IMR-90 (cell line): ENCODE measurements around the gene LYPD4. TPM values are rescaled to one million over a fixed set of nuclear protein-coding genes. Genes with fewer than 3 reads are reported as not detected.
A peak's percentile ranks its signal among the peaks of the same experiment; 100 is the strongest.

ENCODE experiments used
- ATAC-seq: fragments of 200-7000 bp; cut with Tn5 transposase; 2 replicates; pipeline ENCODE4 v1.9.1; 2020; ENCODE audit warnings: low read depth, mild to moderate bottlenecking, moderate library complexity
- BruUV-seq: library from RNA; stranded (reverse); fragments of 400-500 nt; replicated peaks from 2 replicates; lab custom pipeline; 2021; lab: Mats Ljungman, UMichigan
- CTCF ChIA-PET: fragments of 300-600 bp; formaldehyde crosslinking; extraction: SDS; loops from one replicate; lab custom pipeline; 2021; ENCODE audit warnings: antibody characterized with exemption; lab: Yijun Ruan, JAX
- POLR2A ChIA-PET: fragments of 300-600 bp; sonication (Branson Sonifier 250); formaldehyde crosslinking; loops from one replicate; lab custom pipeline; 2022; ENCODE audit warnings: antibody characterized with exemption; ENCODE audit not compliant: unreplicated experiment; lab: Charles Lee
- DNase-seq: peaks from one replicate; pipeline ENCODE4 v3.0.0; 2013
- H2AFZ ChIP-seq: replicated peaks from 2 replicates; pipeline ENCODE3; 2013; ENCODE audit warnings: low read length, mild to moderate bottlenecking; ENCODE audit not compliant: poor library complexity
- H2AK5ac ChIP-seq: 2 replicates; pipeline ENCODE4 v1.6.1; 2013; ENCODE audit warnings: low read depth, low read length, inconsistent platforms
- H2AK9ac ChIP-seq: replicated peaks from 2 replicates; pipeline ENCODE3; 2013; ENCODE audit warnings: mild to moderate bottlenecking, low read depth, low read length, moderate library complexity; ENCODE audit not compliant: poor library complexity
- H2BK120ac ChIP-seq: 2 replicates; pipeline ENCODE4 v1.6.1; 2013; ENCODE audit warnings: low read depth, low read length, inconsistent platforms
- H2BK15ac ChIP-seq: 3 replicates; pipeline ENCODE4 v1.6.1; 2013; ENCODE audit warnings: low read depth, low read length, inconsistent platforms
- H2BK20ac ChIP-seq: 2 replicates; pipeline ENCODE4 v1.6.1; 2013; ENCODE audit warnings: low read depth, mild to moderate bottlenecking, inconsistent platforms, low read length, moderate library complexity
- H2BK5ac ChIP-seq: 2 replicates; pipeline ENCODE4 v1.6.1; 2013; ENCODE audit warnings: mild to moderate bottlenecking, low read depth, low read length, inconsistent platforms; ENCODE audit not compliant: poor library complexity, severe bottlenecking
- H3K14ac ChIP-seq: replicated peaks from 2 replicates; pipeline ENCODE4 v1.6.1; 2013; ENCODE audit warnings: low read depth, low read length, inconsistent platforms
- H3K18ac ChIP-seq: 2 replicates; pipeline ENCODE4 v1.6.1; 2013; ENCODE audit warnings: low read depth, low read length, control low read depth
- H3K23ac ChIP-seq: 2 replicates; pipeline ENCODE4 v1.6.1; 2013; ENCODE audit warnings: low read depth, low read length, inconsistent platforms
- H3K27ac ChIP-seq: 2 replicates; pipeline ENCODE4 v1.5.1; 2013; ENCODE audit warnings: mild to moderate bottlenecking, control low read depth, low read length; ENCODE audit not compliant: insufficient read depth
- H3K27me3 ChIP-seq: 2 replicates; pipeline ENCODE4 v1.6.1; 2013; ENCODE audit warnings: low read length; ENCODE audit not compliant: control insufficient read depth, insufficient read depth
- H3K36me3 ChIP-seq: 2 replicates; pipeline ENCODE4 v1.6.1; 2013; ENCODE audit warnings: low read length, mixed read lengths; ENCODE audit not compliant: control insufficient read depth, insufficient read depth
- H3K4ac ChIP-seq: 2 replicates; pipeline ENCODE4 v1.6.1; 2013; ENCODE audit warnings: low read depth, low read length, inconsistent platforms
- H3K4me1 ChIP-seq: 2 replicates; pipeline ENCODE4 v1.6.1; 2013; ENCODE audit warnings: low read length, mixed read lengths; ENCODE audit not compliant: control insufficient read depth, insufficient read depth
- H3K4me2 ChIP-seq: 2 replicates; pipeline ENCODE4 v1.6.1; 2013; ENCODE audit warnings: low read depth, mild to moderate bottlenecking, control low read depth, low read length, moderate library complexity
- H3K4me3 ChIP-seq: 2 replicates; pipeline ENCODE4 v1.5.1; 2013; ENCODE audit warnings: low read depth, mild to moderate bottlenecking, control low read depth, low read length, moderate library complexity; ENCODE audit not compliant: insufficient read depth
- H3K56ac ChIP-seq: 2 replicates; pipeline ENCODE4 v1.6.1; 2013; ENCODE audit warnings: low read length, inconsistent platforms; ENCODE audit not compliant: insufficient read depth; ENCODE audit errors: extremely low read depth
- H3K79me1 ChIP-seq, 2 experiments: 2 replicates each; pipeline ENCODE4 v1.6.1; 2013; ENCODE audit warnings: low read length in 2 of 2, inconsistent platforms in 1 of 2, low read depth in 1 of 2
- H3K9ac ChIP-seq: 2 replicates; pipeline ENCODE4 v1.6.1; 2013; ENCODE audit warnings: low read depth, low read length, control low read depth
- H3K9me1 ChIP-seq: 2 replicates; pipeline ENCODE4 v1.6.1; 2013; ENCODE audit warnings: low read length, inconsistent platforms; ENCODE audit not compliant: insufficient read depth
- H3K9me3 ChIP-seq: 2 replicates; pipeline ENCODE4 v1.6.1; 2013; ENCODE audit warnings: low read length; ENCODE audit not compliant: control insufficient read depth, insufficient read depth
- H4K20me1 ChIP-seq: 2 replicates; pipeline ENCODE4 v1.6.1; 2013; ENCODE audit warnings: low read length, inconsistent platforms; ENCODE audit not compliant: insufficient read depth
- H4K5ac ChIP-seq: 2 replicates; pipeline ENCODE4 v1.6.1; 2013; ENCODE audit warnings: mild to moderate bottlenecking, low read depth, low read length, control low read depth
- H4K8ac ChIP-seq, 2 experiments: 2 replicates each; pipeline ENCODE4 v1.6.1; 2013; ENCODE audit warnings: low read depth in 2 of 2, low read length in 2 of 2, control low read depth in 1 of 2, inconsistent platforms in 1 of 2
- H4K91ac ChIP-seq: 2 replicates; pipeline ENCODE4 v1.6.1; 2013; ENCODE audit warnings: low read depth, low read length, inconsistent platforms; ENCODE audit not compliant: insufficient read depth
- BHLHE40 ChIP-seq: fragments of 150-350 bp; IDR thresholded peaks from 2 replicates; pipeline ENCODE4 v1.6.1; 2016; ENCODE audit warnings: mild to moderate bottlenecking, low read depth, low read length
- CHD1 ChIP-seq: IDR thresholded peaks from 2 replicates; pipeline ENCODE4 v1.6.1; 2012; ENCODE audit warnings: low read depth, low read length, improper control_type of control experiment
- ELK1 ChIP-seq: fragments of 150-350 bp; IDR thresholded peaks from 2 replicates; pipeline ENCODE4 v1.6.1; 2016; ENCODE audit warnings: low read depth, mild to moderate bottlenecking, low read length, moderate library complexity, borderline replicate concordance
- MAZ ChIP-seq: IDR thresholded peaks from 2 replicates; pipeline ENCODE4 v1.6.1; 2012; ENCODE audit warnings: low read depth, mild to moderate bottlenecking, low read length, improper control_type of control experiment, moderate library complexity, borderline replicate concordance
- RCOR1 ChIP-seq: IDR thresholded peaks from 2 replicates; pipeline ENCODE4 v1.6.1; 2012; ENCODE audit warnings: mild to moderate bottlenecking, low read length, improper control_type of control experiment; ENCODE audit not compliant: insufficient replicate concordance
- RFX5 ChIP-seq: IDR thresholded peaks from 2 replicates; pipeline ENCODE4 v1.8.0; 2012; ENCODE audit warnings: low read depth, mild to moderate bottlenecking, low read length, moderate library complexity
- WGBS, 2 experiments: methylation state at CpG; one replicate each; pipeline versions ENCODE4 v1.1.5 to v1.1.7; 2013; ENCODE audit warnings: missing lambda C conversion rate in 2 of 2; ENCODE audit not compliant: insufficient read length in 1 of 2; ENCODE audit errors: extremely low coverage in 2 of 2; 5-methylcytosine and 5-hydroxymethylcytosine counted together
- dilution Hi-C: fragments of 300-500 bp; cut with HindIII; formaldehyde crosslinking; loops from one replicate; pipeline ENCODE4 v1.14.3; 2018; ENCODE audit warnings: low sequenced_read_pairs; ENCODE audit not compliant: unreplicated experiment
- in situ Hi-C: fragments of 300-500 bp; cut with MboI; formaldehyde crosslinking; loops from 3 replicates; pipeline ENCODE4 v1.14.3; 2019; ENCODE audit warnings: low sequenced_read_pairs, inconsistent platforms, mixed read lengths
- intact Hi-C: fragments of 100-400 bp; cut with micrococcal nuclease; formaldehyde crosslinking; loops from 2 replicates; pipeline ENCODE4 v1.10.0; 2022
- polyA plus RNA-seq, 3 experiments: library from polyadenylated mRNA; depleted of rRNA; stranded (reverse); fragments of >200 nt; gene quantifications; 2 replicates each; pipeline ENCODE4 v1.2.3, GENCODE V29; 2012; ENCODE audit warnings: low replicate concordance in 1 of 3
- total RNA-seq: library from RNA; depleted of rRNA; stranded (reverse); fragments of >200 nt; gene quantifications from 2 replicates; pipeline ENCODE4 v1.2.3, GENCODE V29; 2012

LYPD4 gene
- total and polyA plus RNA-seq, 2 of the 4 experiments (the other 2 are of a cell fraction) = not detected

- H4K5ac ChIP-seq = no peak overlapping the region
- H2AK9ac ChIP-seq = peak overlapping the region; percentile 52
- H3K9ac ChIP-seq = no peak overlapping the region
- TF ChIP-seq MAZ (no peak), RCOR1 (no peak), CHD1 (no peak), RFX5 (no peak), BHLHE40 (no peak), ELK1 (no peak)
- no peak overlapping the region for H3K4me3 ChIP-seq
- CTCF ChIA-PET = no interaction called here
- H4K8ac ChIP-seq = no peak overlapping the region
- no peak overlapping the region for H2BK15ac ChIP-seq
- in situ Hi-C loops (no loop called here), dilution Hi-C loops (no loop called here), intact Hi-C loops (no loop called here)
- no peak overlapping the region for H3K4me2 ChIP-seq
- no peak overlapping the region for H4K91ac ChIP-seq
- WGBS, 2 experiments = 88% methylated on average over 3 of the region's 23 CpGs; no CpG with 5 or more reads in 1 of the 2 experiments
- H3K27ac ChIP-seq = no peak overlapping the region
- H3K9me3 ChIP-seq = no peaks in the 10 kb centered on the region
- H2BK120ac ChIP-seq = no peak overlapping the region
- H3K14ac ChIP-seq = no peak overlapping the region
- H2BK20ac ChIP-seq = no peak overlapping the region
- H3K9me1 ChIP-seq = no peaks in the 10 kb centered on the region
- no peaks in the 10 kb centered on the region for H3K79me1 ChIP-seq
- no peaks in the 10 kb centered on the region for H4K20me1 ChIP-seq
- H3K27me3 ChIP-seq = peaks cover 7% of the 10 kb centered on the region
- POLR2A ChIA-PET = no interaction called here
- BruUV-seq = no TSS peak
- H3K56ac ChIP-seq = no peak overlapping the region
- no peak overlapping the region for H2AK5ac ChIP-seq
- H3K4me1 ChIP-seq = no peaks in the 10 kb centered on the region
- ATAC-seq (no peak), DNase-seq (no peak)
- no peak overlapping the region for H3K18ac ChIP-seq
- H2AFZ ChIP-seq = no peak overlapping the region
- no peak overlapping the region for H3K4ac ChIP-seq
- no peaks in the 10 kb centered on the region for H3K36me3 ChIP-seq
- H2BK5ac ChIP-seq = no peak overlapping the region
- no peak overlapping the region for H3K23ac ChIP-seq
Measured at GRCh38 chr19:41845051-41845590, 638 bp upstream of the LYPD4 start.
